Parathyroid adenoma (tissue), 2 donors: ENCODE results near the gene KMO.

Experiments
- H2AFZ ChIP-seq: fragments of 300-600 bp; sonication (generic); one replicate; pipeline ENCODE4 v1.7.0; 2017; ENCODE audit warnings: antibody characterized with exemption, mild to moderate bottlenecking
- H3K27ac ChIP-seq: fragments of 300-600 bp; sonication (generic); one replicate; pipeline ENCODE4 v1.7.0; 2017
- H3K27me3 ChIP-seq: fragments of 300-600 bp; sonication (generic); one replicate; pipeline ENCODE4 v1.7.0; 2017; ENCODE audit warnings: low read length; ENCODE audit not compliant: control insufficient read depth, insufficient read depth
- H3K36me3 ChIP-seq: fragments of 300-600 bp; sonication (generic); one replicate; pipeline ENCODE4 v1.7.0; 2017; ENCODE audit warnings: low read length; ENCODE audit not compliant: control insufficient read depth, insufficient read depth
- H3K4me1 ChIP-seq: fragments of 300-600 bp; sonication (generic); one replicate; pipeline ENCODE4 v1.7.0; 2017; ENCODE audit warnings: control low read depth
- H3K4me2 ChIP-seq: fragments of 300-600 bp; sonication (generic); one replicate; pipeline ENCODE4 v1.7.0; 2017; ENCODE audit warnings: low read length
- H3K4me3 ChIP-seq: fragments of 300-600 bp; sonication (generic); one replicate; pipeline ENCODE4 v1.7.0; 2017; ENCODE audit warnings: low read depth, low read length
- H3K79me2 ChIP-seq: fragments of 300-600 bp; sonication (generic); one replicate; pipeline ENCODE4 v1.7.0; 2017; ENCODE audit warnings: control low read depth
- H3K9ac ChIP-seq: fragments of 300-600 bp; sonication (generic); one replicate; pipeline ENCODE4 v1.7.0; 2017; ENCODE audit warnings: mild to moderate bottlenecking
- H3K9me3 ChIP-seq: fragments of 300-600 bp; sonication (generic); one replicate; pipeline ENCODE4 v1.7.0; 2017; ENCODE audit warnings: low read length; ENCODE audit not compliant: control insufficient read depth
- CTCF ChIP-seq: fragments of 300-600 bp; sonication (generic); IDR thresholded peaks from one replicate; pipeline ENCODE4 v1.7.0; 2017; ENCODE audit warnings: antibody characterized with exemption, mild to moderate bottlenecking
- donor health status: primary hyperparathyroidism.

The KMO gene

GRCh38 chr1:241644259-241644658, 112.1 kb downstream of the KMO start:
- H3K9me3 ChIP-seq: no peaks in the 10 kb centered on the region
- no peaks in the 10 kb centered on the region for H3K4me1 ChIP-seq
- H3K4me3 ChIP-seq: no peak overlapping the region
- no peaks in the 10 kb centered on the region for H3K79me2 ChIP-seq
- no peaks in the 10 kb centered on the region for H3K36me3 ChIP-seq
- no peak overlapping the region for H3K9ac ChIP-seq
- H3K27ac ChIP-seq: no peak overlapping the region
- H3K27me3 ChIP-seq: no peaks in the 10 kb centered on the region
- no peak for TF ChIP-seq CTCF
- no peak overlapping the region for H3K4me2 ChIP-seq
- H2AFZ ChIP-seq: no peak overlapping the region

DNA sequence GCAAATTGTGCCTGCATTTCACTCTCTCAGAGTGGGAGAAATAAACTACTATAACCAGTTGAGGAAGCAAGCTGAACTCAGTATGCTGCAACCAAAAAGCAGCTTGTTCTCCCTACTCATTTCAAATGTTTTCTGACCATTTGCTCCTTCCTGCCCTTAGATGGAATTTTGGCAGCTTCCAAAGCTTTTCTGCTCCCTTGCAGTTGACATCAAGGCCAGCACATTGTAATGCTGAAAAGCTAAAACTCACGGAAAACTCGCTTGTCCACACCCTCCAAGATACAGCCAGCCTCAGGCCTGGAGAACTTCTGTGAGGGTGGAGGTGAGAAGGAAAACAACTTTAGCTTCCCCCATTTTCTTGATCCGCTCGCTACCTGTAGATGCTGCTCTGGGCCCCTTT, 113.0 kb downstream of the KMO start:
- H3K27ac ChIP-seq: no peak overlapping the region
- H3K9ac ChIP-seq: no peak overlapping the region
- H3K4me3 ChIP-seq: no peak overlapping the region
- TF ChIP-seq CTCF: no peak
- H3K36me3 ChIP-seq: no peaks in the 10 kb centered on the region
- no peaks in the 10 kb centered on the region for H3K27me3 ChIP-seq
- no peak overlapping the region for H3K4me2 ChIP-seq
- no peak overlapping the region for H2AFZ ChIP-seq
- H3K79me2 ChIP-seq: no peaks in the 10 kb centered on the region
- H3K9me3 ChIP-seq: no peaks in the 10 kb centered on the region
- H3K4me1 ChIP-seq: no peaks in the 10 kb centered on the region
